HG03135 (cell line): Measurements from ENCODE around the gene DVL1.
"Not testable (repeated sequence)": the region's sequence is repeated elsewhere in the genome, so short reads cannot be mapped to it uniquely, and the experiment has no call there.

Experiments used
- ATAC-seq: cut with Tn5 transposase; IDR thresholded peaks from one replicate; pipeline ENCODE4 v1.9.1; 2021; ENCODE audit warnings: mild to moderate bottlenecking, moderate library complexity; ENCODE audit not compliant: unreplicated experiment

DVL1 gene

DNA sequence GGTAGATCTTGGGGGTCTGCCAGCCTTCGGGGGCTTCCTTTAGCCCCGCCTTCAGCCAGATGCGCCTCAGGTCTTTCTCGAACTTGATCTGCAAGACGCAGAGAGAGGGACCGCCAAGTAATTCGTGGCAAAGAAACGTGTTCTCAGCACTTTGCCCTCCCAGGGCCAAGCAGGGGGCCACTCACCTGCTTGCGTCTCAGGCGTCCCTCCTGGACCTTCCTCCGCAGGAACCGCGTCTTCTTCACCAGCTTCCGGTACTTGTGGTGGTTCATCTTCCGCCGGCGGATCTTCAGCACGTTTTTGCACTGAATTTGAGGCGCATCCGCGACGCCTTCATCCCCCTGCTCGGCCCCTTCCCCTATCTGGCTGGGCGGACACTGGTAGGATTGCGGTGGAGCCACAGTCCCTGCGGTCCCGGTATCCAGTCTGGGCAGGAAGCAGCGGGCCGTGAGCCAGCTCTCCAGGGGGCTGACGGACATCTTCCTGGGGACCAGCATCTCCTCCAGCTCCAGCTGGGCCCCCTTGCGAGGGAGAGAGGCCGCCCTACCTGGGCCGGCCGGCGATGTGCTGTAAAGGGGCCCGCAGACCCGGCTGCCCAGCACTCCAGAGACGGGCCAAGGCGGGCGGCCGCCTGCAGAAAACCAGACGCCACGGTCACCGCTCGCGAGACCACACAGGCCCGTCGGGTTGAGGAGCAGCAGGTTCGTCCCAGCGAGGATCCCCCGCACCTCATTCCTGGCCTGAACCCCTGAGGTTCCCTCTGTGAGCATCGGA, 24.8 kb upstream of the DVL1 start:
- ATAC-seq = no peak

DNA sequence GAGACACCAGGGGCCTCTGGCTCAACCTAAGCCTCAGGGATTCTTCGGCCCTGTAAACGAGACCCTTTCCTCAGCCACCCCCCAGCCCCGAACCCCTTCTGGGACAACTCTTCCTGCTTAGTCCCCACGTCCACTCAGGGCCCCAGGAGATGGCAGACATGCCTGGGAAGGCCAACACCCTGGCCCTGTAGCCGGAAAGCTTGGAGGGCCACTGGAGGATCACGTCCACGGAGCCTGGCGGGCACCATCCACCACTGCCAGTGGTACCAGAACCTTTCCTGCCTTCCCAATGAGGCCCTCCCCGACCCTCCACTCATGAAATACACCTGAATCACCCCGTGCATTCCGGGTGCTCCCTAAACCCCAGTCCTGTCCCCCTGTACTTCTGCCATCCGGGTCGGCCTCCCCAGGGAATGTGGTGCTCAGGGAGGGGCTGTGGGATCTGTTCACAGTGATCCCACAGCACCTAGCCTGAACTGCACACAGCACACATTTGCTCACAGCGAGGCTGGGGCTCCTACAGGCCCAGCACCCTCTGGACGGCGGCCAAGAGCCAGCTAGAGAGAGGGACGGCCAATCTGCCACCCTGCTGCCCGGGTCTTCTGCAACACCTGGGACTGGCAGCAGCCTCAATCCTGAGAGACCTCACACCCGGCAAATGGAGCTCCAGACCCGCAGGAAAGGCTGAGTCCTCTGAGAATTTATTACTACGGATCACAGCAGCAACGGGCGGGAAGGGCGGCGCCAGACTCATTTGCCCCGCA, 24.0 kb upstream of the DVL1 start:
- ATAC-seq = no peak

DNA sequence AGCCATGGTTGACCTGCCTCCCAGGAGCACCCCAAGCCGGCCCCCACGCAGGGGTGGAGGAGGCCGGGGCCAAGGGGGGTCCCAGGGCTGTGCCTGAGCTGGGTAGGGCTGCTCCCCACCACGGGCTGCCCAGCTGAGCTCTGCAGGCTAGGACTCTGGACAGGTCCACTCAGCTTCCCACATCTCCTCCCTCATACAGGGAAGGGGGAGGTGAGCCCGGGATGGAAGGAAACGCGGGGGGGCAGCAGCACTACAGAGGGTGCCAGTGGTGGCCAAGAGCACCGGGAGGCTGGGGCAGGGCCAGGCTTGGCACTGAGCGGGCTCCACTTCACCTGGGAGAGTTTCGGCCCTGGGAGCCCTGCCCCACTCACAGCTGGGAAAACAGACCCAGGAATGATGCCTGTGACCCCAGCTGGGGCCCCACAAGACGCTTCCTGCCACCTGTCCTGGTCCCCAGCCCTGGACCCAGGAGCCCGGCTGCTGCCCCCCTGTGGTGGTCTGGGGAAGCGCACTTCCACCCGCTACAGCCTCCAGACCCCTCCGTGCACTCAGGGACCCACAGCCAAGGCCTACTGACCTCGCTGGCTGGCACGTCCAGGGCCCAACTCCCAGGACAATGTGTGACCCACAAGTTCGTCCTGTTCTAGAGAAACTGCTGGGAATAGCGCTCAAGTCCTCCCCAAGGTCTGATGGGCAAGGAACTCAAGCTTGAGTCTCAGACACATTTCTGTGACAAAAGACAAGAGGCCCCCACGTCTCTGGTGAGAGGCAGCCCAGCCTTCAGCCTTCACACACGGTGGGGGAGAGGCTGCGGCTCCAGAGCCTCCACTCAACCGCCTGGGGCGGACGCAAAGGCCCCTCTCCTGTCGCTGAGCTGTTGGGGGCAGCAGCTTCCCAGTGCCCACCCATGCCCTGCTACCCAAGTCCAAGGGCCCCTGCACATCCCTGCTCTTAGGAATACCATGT, 22.8 kb upstream of the DVL1 start:
- ATAC-seq = no peak

DNA sequence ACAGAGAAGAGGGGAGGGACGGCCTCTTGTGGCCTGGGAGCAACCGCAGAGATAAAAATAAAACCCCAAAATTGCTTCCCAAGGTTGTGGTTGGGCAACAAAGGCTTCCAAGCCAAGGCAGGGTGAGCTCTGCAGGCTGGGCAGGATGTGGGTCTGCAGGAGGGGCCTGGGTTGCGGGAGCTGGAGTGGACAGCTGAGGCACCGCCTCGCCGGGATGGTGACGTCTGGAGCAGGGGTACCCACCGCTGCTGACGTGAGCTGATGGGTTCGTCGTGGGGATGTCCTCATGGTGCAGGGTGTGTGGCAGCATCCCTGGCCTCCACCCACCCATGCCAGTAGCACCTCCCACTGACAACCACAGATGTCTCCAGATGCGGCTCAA, 22.1 kb upstream of the DVL1 start:
- ATAC-seq = no peak

DNA sequence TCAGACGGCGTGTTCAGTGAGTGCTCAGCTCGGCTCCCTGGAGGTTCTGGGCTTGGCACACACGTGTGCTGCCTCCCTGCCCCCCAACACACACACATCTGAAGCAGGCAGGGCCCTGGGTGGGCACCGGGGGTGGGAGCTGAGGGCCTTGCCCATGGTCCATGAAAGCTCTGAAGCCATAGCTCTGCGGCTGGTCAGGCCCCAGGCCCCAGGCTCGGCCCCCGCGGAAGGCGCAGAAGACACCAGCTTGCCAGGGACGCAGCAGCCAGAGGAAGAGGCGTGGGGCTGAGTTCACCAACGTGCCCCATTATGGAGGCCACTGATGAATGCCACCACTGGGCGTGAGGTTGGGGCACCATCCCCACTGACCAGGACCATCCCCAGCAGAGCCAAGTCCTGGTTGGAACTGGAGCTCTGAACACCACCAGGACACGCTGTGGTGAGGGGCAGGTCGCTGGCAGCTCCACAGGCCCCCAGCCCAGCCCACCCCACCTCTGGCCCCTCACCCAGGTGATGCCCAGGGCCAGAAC, 21.6 kb upstream of the DVL1 start:
- ATAC-seq = no peak

DNA sequence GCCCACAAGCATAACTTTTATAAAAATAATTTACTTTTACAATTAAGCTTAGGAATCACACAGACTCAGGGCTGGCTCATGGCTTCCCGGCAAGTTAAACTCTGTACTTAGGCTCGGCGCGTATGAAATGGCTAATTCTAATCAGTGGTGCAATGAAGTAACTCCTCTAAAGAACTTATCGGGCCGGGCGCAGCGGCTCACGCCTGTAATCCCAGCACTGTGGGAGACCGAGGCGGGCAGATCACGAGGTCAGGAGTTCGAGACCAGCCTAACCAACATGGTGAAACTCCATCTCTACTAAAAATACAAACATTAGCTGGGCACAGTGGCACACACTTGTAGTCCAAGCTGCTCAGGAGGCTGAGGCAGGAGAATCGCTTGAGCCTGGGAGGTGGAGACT, 20.9 kb upstream of the DVL1 start:
- ATAC-seq = not testable (repeated sequence)

DNA sequence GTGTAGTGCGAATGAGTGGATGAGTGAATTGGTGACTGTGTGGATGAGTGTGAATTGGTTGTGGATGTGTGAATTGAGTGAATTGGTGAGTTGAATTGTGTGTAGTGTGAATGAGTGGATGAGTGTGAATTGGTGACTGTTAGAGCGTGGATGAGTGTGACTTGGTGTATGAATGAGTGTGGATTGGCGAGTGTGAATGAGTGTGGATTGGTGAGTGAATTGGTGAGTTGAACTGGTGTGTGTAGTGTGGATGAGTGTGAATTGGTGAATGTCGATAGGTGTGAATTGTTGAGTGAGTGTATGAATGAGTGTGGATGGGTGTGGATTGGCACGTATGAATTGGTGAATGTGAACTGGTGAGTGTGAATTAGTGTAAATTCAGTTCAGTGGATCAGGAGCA, 18.1 kb upstream of the DVL1 start:
- no peak for ATAC-seq

DNA sequence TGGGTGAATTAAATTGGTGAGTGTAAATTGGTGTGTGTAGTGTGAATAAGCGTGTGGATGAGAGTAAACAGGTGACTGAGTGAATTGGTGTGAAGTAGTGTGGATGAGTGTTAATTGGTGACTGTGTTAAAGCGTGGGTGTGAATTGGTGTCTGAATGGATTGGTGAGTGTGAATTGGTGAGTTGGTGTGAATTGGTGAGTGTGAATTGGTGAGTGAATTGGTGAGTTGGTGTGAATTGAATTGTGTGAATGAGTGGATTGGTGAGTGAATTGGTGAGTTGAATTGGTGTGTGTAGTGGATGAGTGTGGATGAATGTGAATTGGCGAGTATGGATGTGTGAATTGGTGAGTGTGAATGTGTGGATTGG, 17.5 kb upstream of the DVL1 start:
- no peak for ATAC-seq

DNA sequence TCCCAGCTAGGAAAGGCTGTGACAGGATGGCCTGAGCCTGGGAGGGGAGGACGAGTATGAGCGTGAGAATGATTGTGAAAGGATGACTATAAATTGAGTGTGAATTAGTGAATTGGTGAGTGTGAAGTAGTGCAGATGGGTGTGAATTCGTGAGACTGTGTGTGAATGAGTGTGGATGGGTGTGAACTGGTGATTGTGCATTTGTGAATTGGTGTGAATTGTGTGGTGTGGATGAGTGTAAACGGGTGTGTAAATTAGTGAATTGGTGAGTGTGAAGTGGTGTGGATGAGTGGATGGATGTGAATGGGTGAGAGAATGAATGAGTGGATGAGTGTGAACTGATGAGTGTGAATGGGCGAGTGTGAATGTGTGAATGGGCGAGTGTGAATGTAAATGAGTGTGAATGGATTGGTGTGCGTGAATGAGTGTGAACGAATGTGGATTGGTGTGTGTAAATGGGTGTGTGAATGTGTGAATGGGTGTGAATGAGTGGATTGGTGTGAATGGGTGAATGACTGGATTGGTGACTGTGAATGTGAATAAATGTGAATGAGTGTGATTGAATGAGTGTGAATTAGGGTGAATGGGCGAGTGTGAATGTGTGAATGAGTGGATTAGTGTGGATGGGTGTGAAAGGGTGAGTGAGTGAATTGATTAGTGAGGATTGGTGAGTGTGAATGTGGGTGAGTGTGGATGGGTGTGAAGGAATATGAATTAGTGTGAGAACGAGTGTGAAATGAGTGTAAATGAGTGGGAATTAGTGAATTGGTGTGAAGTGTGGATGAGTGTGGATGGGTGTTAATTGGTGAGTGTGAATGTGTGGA, 16.9 kb upstream of the DVL1 start:
- ATAC-seq = no peak

DNA sequence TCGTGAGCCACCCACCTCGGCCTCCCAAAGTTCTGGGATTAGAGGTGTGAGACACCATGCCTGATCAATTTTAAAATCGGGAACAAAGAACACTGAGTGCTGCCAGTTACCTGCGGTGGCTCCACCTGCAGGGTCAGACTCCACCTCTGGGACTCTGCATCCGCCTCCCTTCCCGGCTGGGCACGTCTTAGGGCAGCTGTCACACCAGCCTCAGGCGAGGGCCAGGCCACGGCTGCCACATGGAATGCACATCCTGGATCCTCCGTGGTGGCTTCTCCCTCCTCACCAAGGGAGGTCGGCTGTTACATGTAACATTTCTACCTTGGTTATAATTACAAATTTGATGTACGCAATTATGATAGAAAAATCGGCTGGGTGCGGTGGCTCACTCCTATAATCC, 15.0 kb upstream of the DVL1 start:
- ATAC-seq = no peak

DNA sequence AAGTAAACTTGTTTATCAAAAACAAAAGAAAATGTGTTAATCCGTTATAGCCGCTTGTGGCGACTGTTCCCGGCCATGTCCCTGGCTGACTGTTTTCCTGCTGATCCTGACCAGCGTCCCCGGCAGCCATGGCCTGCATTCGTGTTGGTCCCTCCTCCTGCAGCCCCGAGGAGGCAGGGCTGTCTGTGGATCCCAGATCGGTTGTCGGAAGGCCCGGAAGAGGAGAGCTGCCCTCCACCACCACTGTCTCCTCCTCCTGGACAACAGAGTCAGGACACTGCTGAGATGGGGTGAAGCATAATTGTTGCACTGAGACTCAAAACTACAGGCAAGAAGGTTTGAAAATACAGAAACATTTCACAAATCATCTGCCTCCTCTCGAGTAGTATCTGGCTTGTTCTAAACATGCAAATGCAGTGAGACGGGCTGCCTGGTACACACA, 12.8 kb upstream of the DVL1 start:
- no peak for ATAC-seq

DNA sequence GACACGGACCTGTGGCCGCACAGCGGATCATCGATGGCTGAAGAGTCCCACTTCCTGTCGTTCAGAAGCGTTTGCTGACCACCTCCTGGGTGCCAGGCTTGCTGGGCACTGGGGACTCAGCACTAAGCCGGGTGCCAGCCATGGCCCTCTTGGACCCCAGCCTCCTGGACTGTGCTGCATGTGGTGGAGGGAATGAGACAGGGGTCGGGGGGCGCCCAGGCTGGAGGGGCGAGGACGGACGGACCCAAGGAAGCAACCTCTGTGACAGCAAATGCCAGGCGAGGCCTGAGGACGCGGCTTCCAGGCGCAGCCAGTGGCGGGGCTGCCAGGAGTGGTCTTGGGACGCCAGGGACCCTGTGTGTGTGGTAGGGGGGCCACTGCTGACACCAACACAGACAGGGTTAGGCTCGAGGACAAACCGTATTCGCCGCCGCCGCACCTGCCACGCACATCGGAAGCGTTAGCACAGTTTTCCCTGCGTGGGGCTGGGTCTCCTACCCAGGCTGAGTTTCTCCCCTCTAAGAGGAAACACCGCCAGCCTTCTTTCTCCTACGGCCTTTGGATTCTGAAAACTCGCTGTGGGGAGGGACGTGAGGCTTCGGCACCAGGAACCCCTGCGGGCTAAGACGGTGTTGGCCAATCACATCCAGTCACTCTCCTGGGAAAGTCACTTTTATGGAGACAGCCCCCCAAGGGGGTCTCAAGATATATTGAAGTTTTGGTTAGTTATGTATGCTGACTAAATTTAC, 12.2 kb upstream of the DVL1 start:
- no peak for ATAC-seq

DNA sequence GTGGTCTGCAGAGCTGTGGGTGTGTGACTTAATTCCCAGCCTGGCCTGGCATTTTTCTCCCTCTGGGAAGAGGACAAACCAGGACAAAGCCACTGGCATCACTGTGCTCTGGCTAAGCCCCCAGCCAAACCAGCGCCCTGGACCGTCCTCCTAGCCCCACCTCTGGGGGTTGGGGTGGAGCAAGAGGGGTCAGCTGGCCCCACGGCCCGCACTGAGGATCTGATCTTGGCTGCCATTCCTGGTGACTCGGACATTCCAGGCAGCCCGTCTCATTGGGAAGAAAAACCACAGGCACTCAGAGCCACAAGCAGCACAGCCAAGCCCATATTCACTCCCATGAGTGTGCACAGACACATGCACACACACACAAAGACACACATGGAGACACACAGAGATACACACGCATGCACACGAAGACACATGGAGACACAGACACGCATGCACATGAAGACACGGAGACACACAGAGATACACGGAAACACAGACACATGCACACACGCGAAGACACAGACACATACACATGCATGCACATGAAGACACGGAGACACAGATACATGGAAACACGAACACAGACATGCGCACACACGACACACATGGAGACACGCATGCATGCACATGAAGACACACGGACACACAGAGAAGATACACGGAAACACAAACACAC, 11.4 kb upstream of the DVL1 start:
- no peak for ATAC-seq

DNA sequence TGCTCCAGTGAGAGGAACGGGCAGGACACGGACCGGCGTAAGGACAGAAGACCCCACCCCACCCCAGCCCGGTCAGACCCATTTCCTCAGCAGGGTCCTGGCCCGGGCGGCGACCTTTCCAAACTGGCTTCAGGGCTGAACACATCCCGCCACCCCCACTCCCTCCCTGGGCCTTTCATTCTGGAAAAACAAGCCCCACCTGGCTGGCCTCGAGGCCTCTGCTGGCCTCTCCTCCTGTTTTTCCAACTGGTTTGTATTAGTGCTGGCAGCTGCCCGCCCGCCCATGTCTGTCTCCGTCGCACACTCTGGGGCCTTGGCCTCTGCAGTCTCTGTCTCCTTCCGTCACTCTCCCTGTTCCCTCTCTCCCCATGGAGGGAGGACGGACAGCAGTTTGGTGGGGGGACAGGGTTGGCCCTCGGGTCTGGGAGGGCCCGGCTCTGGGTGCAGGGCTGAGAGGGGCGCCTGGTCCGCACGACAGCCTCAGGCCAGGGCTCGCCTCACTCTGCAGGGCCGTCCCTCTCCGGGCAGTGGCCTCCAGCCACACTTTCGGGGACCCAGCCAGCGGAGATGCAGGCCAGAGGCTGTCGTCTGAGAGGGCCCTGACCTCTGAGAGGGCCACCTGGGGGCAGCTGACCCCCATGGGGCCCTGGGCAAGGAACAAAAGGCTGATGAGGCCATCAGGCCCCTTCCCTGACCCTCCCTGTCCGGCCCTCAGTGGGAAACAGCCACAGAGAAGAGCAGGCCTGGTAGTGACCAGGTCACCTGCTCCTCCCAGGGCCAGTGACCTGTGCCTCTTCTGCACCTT, 10.6 kb upstream of the DVL1 start:
- no peak for ATAC-seq

DNA sequence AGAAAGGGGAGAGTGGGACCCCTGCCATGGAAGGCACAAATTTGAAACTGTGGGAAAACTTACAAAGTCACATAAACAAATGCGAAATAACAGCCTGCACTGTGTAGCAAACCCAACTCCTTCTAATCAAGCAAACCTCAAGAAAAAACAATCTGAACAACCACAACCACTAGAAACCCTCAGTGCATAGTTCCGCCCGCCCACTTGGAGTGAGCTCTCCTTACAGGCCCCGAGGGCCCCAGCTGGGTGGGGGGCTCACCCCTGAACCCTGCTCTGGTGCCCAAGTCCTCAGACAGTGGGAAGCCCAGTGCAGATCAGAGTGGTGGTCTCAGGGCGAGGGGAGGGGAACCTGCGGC, 10.1 kb upstream of the DVL1 start:
- ATAC-seq = no peak

DNA sequence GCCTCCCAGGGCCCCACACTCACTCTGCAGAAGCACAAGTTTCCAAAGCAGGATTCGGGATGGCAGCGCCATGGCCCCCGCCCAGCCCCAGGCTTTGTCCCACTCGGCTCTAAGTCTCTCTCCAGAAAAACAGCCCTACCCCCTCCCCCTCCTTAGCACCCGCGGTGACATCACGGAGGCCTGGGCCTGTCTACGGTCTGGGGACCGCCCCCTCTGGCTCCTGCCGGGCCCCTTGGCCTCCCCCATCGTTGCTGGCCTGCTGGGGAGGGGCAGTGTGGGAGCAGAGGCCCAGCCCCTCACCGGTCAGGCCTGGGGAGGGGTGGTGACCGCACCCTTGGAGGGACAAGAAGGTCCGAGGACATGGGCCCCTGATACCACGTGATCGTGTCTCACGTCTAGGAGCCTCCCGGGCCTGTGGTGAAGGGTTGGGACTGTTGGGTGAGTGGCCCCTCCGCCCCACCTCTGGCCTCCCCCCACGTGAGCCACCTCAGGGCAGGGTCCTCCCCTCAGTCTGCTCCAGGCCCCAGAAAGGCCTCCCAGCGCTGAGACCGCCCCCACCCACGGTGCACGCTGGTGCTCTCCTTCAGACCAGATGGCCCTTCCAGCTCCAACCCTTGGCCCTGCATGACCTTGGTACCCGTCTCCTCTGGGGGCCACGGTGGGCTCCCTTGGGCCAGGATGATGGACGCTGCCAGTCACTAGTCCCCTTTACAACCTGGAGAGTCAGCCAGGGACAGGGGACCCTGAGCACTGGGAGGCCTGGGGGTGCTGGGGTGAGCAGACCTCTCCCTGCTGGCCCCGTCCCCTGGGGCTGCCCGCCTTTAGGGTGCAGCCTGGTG, 9.4 kb upstream of the DVL1 start, which contains the start of gene MXRA8:
TSS of gene MXRA8 (minus strand) at position 123 of the 839 bp plus-strand sequence. CDS start at position 72, 51 bp downstream.
- no peak for ATAC-seq

DNA sequence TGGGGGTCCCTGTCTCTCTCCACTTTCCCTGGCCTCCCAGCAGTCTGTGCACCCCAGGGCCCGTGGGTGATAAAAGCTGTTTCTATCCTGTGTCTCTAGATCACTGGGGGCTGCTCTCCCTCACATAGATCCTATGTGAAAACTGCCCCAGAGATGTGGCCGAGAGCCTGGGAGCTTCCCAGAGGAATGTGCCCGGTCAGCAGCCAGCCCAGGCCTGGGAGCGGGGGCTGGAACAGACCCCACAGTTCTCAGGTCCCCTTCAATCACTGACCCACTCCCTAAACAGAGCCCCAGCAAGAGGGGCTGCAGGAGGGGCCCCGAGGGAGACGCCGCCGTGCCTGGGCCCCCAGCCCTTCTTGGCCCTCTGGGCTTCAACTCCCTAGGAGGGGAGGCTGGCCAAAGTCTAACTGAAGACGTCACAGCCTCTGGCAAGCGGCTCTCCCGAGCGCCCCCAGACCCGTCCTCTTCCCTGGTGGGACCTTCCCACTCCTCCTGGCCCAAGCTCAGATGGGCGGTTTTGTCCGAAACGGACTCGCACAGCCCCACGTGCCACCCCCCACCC, 8.7 kb upstream of the DVL1 start:
- ATAC-seq = no peak
